NCI-H2081 (cell line): ENCODE data around the gene SDK2.

Source experiments
- DNase-seq, 2 experiments: peaks; one replicate each; lab custom pipeline; 2025; lab: John Stamatoyannopoulos, UW

The SDK2 gene

DNA sequence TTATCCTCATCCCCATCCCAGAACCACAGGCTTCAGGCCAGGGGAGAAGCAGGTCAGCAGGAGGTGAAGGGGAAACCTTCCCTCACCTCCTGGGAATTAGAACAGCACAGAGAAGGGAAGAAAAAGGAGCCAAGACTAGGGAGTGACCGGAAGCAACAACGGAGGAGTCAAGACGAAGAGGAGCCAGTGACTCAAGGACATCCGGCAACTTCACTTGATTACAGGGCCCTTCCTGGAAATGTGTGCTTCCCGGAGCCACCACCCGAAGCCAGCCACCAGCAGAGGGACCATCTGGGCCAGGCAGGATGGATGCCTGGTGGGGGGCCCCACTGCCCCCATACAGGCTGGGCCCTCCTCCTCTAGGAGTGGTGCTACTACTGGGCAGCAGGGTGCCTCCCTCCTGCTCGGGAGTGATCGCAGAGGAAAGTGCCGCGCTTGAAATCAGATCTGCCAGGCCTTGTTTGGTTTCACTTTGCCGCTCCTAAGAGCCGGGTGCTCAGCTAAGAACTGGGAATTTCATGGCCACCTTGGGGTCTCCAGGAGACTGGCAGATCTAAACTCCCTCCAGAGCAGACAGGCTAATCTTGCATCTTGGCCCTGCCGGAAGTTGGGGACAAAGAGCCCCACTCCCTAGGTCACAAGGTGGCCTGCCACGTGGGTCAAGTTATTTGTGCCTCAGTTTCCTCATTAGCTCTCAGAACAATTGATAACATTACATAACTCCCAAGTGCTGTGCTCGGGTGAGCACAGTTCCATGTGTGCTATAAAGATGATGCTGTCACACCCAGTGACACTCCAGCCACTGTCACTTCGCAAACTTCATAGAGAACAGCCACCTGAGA is 339.1 kb downstream of the SDK2 start:
- DNase-seq: peak; percentile 74 to 88

DNA sequence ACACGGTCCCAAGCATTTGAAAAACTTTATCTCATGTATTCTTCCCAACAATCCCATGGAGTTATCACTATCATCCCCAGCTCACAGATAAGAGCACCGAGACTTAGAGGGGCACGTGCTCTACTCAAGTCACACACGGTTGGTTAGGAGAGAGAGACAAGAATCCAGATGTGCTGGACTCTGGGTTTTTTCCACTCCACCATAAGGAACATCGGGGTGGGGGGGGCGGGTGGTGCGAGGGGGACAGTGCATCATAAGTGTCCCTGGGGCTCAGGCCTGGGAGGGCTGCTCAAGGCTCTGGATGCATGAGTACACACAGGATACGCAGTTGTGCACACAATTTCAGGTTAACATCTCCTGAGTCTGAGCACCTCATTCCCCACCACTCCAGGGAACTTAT is 339.8 kb downstream of the SDK2 start:
- DNase-seq: no peak

- DNase-seq: no peak
These were observed 342.1 kb downstream of the SDK2 start for GRCh38 chr17:73302189-73302588.

GRCh38 chr17:73301369-73301768 is 342.9 kb downstream of the SDK2 start:
- no peak for DNase-seq

DNA sequence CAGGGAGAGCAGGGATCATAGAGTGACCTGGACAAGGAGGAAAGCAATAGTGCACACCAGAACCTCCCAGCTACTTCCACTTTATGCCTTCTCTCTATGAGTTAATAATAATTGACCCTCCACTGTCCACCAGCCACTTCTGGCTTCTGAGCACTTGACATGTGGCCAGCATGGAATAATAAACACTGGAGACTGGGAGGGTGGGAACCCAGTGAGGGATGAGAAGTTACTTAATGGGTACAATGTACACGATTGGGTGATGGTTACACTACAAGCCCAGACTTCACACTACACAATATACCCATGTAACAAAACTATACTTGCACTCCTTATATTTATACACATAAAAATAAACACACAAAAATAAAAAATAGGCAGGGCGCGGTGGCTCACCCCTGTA is 343.9 kb downstream of the SDK2 start:
- DNase-seq: no peak

DNA sequence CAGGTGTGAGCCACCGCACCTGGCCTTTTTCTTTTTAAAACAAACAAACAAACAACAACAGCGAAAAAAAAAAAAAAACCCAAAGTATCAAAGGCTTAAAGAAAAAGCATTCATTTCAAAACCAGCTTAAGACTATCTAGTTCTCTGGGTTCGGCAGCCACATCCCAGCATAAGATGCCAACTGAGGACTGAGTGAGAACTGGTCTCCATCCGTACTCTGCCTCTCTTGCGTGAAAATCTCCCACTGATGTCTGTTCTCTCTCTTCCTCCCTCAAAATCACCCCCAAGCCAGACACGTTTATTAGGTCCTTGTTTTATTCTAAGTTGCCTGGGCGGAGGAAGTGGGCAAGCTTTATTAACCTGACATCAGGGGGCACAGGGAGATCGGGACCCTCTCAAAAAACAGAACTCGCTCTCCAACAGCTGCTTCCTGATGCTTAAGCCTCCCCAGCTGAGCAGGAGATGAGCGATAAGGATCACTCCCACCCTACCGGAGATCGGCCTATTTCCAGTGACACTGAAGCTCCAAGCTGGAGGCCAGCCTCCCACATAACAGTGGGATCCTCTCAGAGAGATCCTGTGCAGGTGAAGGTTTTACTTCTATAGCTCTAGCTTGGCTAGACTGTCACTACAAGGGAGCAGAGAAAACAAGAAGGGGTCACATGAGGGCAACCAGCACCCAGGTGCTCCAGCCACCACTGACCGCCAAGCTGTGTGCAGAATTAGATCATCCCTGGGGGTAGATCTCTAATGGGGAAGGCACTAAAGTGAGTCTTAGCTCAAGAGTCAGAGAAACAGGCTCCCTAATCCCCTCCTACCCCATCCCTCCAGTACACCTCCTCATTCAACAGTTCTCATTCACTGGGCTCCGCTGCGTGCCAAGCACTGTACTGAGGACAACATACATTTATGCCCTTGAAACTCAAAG is 346.0 kb downstream of the SDK2 start:
- no peak for DNase-seq

- no peak for DNase-seq
These were observed 350.7 kb downstream of the SDK2 start for GRCh38 chr17:73293480-73293911.

DNA sequence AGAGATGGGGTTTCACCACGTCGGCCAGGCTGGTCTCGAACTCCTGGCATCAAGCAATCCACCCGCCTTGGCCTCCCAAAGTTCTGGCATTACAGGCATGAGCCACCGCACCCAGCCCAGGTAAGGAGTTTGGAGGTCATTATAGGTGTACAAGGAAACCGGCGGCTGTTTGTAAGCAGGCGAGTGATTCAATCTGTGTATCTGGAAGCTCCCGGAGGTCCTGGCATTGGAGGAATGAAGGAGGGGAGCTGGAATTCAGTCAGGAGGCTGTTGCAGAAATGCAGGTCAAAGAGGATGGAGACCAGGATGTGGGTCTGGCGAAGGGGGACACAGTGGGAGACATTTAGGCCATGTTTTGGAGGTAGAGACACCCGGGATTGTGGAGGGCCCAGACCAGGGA is 351.2 kb downstream of the SDK2 start:
- no peak for DNase-seq

DNA sequence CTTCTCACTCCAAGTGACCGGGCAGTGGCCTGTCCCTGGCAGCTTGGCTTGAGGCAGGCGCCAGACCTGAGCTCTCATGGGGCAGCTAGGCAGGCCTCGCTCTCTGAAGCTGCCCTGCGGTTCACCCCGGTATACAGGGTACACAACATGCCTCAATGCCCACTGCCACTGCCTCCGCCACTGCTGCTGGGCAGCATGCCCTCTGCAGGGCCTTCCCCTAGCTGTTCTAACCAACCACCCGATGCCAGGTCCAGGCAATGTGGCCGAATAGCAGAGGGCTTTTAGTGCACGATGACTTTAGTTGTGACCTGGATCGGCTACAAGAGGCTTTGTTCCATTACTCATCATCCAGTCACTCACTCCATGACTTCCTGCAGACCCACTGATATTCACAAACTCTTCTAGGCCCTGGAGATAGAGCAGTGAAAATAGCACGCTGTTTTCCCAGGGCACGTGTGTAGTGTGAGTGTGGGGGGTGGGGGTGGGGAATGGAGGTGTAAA is 352.2 kb downstream of the SDK2 start:
- no peak for DNase-seq

GRCh38 chr17:73291260-73291801 is 352.9 kb downstream of the SDK2 start:
- DNase-seq: no peak

- DNase-seq: no peak
These were observed 353.6 kb downstream of the SDK2 start for GRCh38 chr17:73290399-73291259.

DNA sequence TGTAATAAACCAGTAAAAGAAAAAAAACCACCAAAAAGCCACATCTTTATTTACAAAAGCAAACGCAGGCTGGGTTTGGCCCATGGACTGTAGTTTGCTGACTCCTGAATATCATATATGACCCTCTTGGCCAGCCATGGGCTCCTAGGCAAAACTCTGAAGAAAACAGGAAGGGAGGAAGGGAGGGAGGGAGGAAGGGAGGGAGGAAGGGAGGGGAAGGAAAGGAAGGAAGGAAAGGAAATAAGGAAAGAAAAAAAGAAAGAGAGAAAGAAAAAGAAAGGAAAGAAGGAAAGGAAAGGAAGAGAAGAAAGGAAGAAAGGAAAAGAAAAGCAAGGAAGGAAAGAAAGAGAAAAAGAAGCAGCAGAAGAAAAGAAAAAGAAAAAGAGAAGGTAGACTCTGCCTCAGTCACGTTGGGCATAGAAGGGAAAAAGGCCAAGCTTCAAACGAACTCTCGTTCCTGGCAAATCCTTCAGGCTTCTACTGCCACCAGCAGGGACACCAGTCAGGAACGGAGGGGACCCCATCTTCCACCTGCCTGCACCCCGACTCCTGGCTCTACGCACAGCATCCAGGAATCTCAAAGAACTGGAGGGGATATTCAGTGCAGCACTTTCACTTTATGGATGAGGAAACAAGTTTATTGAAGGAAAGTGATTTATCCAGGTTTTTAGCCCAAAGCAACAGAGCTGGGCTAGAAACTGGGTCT is 354.5 kb downstream of the SDK2 start:
- no peak for DNase-seq

GRCh38 chr17:73288534-73289302 is 355.5 kb downstream of the SDK2 start:
- DNase-seq: no peak

DNA sequence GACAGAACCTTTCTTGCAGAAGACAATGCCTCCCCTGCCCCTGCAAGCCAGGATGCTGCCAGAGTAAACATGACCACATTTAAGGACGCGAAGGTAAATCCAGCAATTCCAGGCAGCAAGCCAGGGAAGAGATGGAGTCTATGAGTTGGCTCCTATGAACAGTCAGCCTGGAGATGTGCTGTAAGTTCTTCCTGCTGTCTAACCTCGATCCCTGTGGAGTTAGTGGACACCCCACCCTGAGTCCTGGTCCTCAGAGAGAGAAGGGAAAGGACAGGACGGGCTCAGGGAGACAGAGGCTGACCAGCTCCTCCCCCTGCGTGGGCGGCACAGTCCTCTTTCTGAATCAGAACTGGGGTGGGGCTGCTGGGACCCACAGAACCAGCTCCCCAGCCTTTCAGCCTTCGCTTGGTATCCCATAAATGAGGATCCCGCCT is 357.4 kb downstream of the SDK2 start:
- peak in 1 of 2 experiments; percentile 38 for DNase-seq

- no peak for DNase-seq
These were observed 358.1 kb downstream of the SDK2 start for GRCh38 chr17:73285916-73286862.

- DNase-seq: no peak
These were observed 358.7 kb downstream of the SDK2 start for GRCh38 chr17:73285603-73285908.

DNA sequence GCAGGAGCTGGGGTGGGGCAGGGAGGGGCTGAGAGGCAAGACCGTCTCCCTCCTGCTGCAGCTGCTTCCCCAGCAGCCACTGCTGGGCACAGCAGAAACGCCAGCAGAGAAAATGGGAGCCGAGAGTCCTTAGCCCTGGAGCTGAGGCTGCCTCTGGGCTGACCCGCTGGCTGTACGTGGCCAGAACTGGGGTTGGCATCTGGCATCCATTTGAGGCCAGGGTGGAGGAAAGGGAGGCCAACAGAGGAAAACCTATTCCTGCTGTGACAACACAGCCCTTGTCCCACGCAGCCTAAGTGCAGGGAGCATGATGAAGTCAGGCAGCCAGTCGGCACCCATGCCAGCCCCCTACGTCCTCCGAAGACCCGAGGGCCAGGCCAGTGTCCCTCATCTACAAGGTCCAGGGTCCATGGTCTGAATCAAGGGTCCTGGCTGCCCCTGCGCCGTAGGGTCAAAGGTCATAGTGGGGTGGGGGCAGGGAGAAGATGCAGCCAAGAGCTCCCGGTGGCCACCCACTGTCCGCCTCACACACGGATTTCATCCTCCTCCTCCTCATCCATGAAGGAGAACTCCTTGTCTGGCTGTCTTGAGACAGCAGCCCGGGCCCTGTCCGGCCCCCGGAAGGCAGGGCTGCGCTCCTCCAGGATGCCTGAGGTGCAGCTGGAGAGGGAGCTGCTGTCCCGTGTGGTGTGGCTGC is 359.2 kb downstream of the SDK2 start:
- DNase-seq: no peak
